Left lobe of liver (tissue), 2 donors: Measurements from ENCODE around the gene PDE4D. TPM values are rescaled to one million over a fixed set of nuclear protein-coding genes. Genes with fewer than 3 reads are reported as not detected.

Experiments used
- ATAC-seq: fragments of 200-7000 bp; cut with Tn5 transposase; one replicate; pipeline ENCODE4 v1.9.1; 2020; ENCODE audit warnings: mild to moderate bottlenecking, moderate library complexity
- DNase-seq: peaks from one replicate; pipeline ENCODE4 v3.0.0-alpha.2; 2020; ENCODE audit warnings: low spot score
- total RNA-seq: library from RNA; stranded (reverse); gene quantifications from one replicate; pipeline ENCODE4 v1.2.1, GENCODE V29; 2021
- donor health status: DM: no; HTN: no; CAD: no; lungs with moderate emphysema.
- donor health status: DM: no; HTN: yes; CAD: no.

The PDE4D gene
- total RNA-seq, 1 donor from 2014 or later: 2.4 TPM

- ATAC-seq (no peak), DNase-seq (no peak)
Observed at GRCh38 chr5:59169768-59170150, 723.8 kb downstream of the PDE4D start.

- ATAC-seq (no peak), DNase-seq (no peak)
Observed at GRCh38 chr5:59169081-59169767, 724.3 kb downstream of the PDE4D start.

- ATAC-seq (no peak), DNase-seq (no peak)
Observed at GRCh38 chr5:59168067-59168466, 725.5 kb downstream of the PDE4D start.

- no peak for ATAC-seq
- no peak for DNase-seq
Observed at GRCh38 chr5:59164041-59164830, 729.3 kb downstream of the PDE4D start.

GRCh38 chr5:59161221-59162105 lies 732.1 kb downstream of the PDE4D start:
- no peak for ATAC-seq
- DNase-seq: no peak

- ATAC-seq (no peak), DNase-seq (no peak)
Observed at GRCh38 chr5:59158637-59159391, 734.7 kb downstream of the PDE4D start.

GRCh38 chr5:59158165-59158564 lies 735.4 kb downstream of the PDE4D start:
- no peak for DNase-seq
- ATAC-seq: no peak

- DNase-seq (no peak), ATAC-seq (no peak)
Observed at GRCh38 chr5:59157068-59157467, 736.5 kb downstream of the PDE4D start.

- no peak for DNase-seq
- ATAC-seq: no peak
Observed at GRCh38 chr5:59152701-59153245, 740.8 kb downstream of the PDE4D start.

GRCh38 chr5:59151162-59151889 lies 742.2 kb downstream of the PDE4D start:
- ATAC-seq (no peak), DNase-seq (no peak)

GRCh38 chr5:59149827-59150226 lies 743.7 kb downstream of the PDE4D start:
- DNase-seq: no peak
- ATAC-seq: no peak

- DNase-seq (no peak), ATAC-seq (no peak)
Observed at GRCh38 chr5:59149271-59149670, 744.3 kb downstream of the PDE4D start.

GRCh38 chr5:59146729-59147128 lies 746.8 kb downstream of the PDE4D start:
- DNase-seq: no peak
- ATAC-seq: no peak

GRCh38 chr5:59143926-59144333 lies 749.6 kb downstream of the PDE4D start:
- no peak for ATAC-seq

GRCh38 chr5:59142927-59143326 lies 750.6 kb downstream of the PDE4D start:
- DNase-seq: no peak
- no peak for ATAC-seq

More at GRCh38 chr5:59143926-59144333, 749.6 kb downstream of the PDE4D start:
- DNase-seq: no peak

GRCh38 chr5:59142138-59142537 lies 751.4 kb downstream of the PDE4D start:
- DNase-seq (no peak), ATAC-seq (no peak)

- DNase-seq (no peak), ATAC-seq (no peak)
Observed at GRCh38 chr5:59140133-59140532, 753.4 kb downstream of the PDE4D start.

GRCh38 chr5:59139695-59140094 lies 753.8 kb downstream of the PDE4D start:
- DNase-seq: no peak
- no peak for ATAC-seq

- ATAC-seq: no peak
- DNase-seq: no peak
Observed at GRCh38 chr5:59138509-59138908, 755.0 kb downstream of the PDE4D start.

GRCh38 chr5:59137846-59138245 lies 755.7 kb downstream of the PDE4D start:
- DNase-seq (no peak), ATAC-seq (no peak)
